22Rv1 (cell line): Measurements from ENCODE around the gene MMP28.

Source experiments
- CTCF ChIP-seq: fragments of 450-650 bp; IDR thresholded peaks from 2 replicates; pipeline ENCODE4 v1.5.1; 2017; ENCODE audit warnings: mild to moderate bottlenecking
- ZFX ChIP-seq: fragments of 450-650 bp; IDR thresholded peaks from 2 replicates; pipeline ENCODE4 v1.6.1; 2017; ENCODE audit warnings: antibody characterized with exemption, borderline replicate concordance

- no peak for TF ChIP-seq CTCF
- no peak for TF ChIP-seq ZFX
Observed at GRCh38 chr17:35745749-35746320, 49.6 kb downstream of the MMP28 start.
